Activated CD4-positive, alpha-beta T cell treated with anti-CD3 and anti-CD28 coated beads, Interleukin-2, Interleukin-6, amounts not matched to agents 100 ng/mL and 50 ng/mL, durations not matched to agents 16 hours and 8 hours (primary cell): ENCODE data around the gene DARS1.

Experiments
- DNase-seq: peaks from one replicate; pipeline ENCODE4 v3.0.0-alpha.2; 2020

The DARS1 gene

DNA sequence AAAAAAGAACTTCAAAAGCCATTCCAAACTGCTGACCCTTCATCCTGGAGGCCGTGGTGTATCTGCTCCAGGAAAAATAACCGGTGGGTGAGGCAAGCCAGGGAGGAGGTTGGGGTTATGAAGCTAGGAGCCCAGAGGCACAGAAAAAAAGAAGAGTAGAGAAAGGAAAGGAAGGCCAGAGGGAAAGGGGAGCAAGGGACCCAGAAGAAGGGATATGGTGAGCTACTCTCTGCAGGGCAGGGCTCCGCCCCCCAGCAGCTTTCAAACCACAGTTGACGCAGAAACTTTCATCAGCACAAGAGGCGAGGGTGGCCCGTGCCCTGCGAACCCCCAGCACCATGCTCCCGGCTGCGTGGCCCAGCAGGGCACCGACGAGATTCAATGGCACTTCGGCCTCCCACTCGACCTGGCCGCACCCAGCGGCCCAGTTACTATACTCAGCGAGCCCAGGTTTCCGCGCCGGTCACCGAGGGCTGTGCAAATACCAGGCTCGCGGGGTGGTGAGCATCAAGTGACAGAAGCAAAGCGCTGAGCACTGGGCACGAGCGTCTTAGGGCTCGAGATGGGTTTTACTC, 109.8 kb downstream of the DARS1 start:
- peak; percentile 86 for DNase-seq

DNA sequence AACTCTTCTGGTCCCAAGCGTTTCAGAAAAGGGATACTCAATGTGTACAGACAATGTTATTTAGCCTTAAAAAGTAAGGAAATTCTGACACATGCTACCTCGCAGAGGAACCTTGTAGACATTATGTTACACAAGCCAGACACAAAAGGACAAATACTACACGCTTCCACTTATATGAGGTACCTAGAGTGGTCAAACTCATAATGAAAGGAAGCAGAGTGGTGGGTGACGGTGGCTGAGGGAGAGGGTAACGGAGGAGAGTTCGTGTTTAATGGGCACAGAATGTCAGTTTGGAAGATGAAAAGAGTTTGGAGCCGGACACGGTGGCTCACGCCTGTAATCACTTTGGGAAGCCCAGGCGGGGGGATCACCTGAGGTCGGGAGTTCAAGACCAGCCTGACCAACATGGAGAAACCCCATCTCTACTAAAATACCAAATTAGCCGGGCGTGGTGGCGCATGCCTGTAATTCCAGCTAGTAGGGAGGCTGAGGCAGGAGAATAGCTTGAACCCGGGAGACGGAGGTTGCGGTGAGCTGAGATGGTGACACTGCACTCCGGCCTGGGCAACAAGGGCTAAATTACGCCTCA, 110.6 kb downstream of the DARS1 start:
- DNase-seq, result peak; percentile 53

DNA sequence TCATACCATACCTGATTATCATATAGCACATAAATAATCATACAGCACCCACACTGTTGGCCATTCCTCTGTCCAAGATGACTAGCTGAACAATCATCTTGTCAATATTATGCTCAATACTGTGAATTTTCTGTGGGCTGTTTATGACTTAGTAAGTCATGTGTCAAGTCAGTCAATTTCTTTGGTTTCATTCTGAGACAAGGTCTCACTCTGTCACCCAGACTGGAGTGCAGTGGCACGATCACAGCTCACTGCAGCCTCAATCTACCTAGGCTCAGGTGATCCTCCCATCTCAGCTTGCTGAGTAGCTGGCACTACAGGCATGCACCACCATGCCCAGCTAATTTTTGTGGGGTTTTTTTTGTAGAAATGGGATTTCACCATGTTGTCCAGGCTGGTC, 114.9 kb downstream of the DARS1 start:
- DNase-seq, result peak; percentile 74

DNA sequence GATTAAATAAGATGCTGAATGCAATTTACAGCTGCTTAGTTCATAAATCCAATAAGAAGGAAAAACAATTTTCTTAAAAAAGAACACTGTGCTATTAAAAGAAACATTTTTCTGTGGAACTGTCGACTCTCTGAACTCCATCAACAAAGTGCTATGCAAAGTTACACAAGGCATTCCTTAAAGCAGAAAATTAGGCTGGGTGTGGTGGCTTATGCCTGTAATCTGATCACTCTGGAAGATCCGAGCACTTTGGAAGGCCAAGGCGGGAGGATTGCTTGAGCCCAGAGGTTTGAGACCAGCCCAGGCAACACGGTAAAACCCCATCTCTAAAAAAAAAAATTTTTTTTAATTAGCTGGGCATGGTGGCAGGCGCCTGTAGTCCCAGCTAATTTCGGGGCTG, 122.2 kb downstream of the DARS1 start:
- DNase-seq, result no peak

DNA sequence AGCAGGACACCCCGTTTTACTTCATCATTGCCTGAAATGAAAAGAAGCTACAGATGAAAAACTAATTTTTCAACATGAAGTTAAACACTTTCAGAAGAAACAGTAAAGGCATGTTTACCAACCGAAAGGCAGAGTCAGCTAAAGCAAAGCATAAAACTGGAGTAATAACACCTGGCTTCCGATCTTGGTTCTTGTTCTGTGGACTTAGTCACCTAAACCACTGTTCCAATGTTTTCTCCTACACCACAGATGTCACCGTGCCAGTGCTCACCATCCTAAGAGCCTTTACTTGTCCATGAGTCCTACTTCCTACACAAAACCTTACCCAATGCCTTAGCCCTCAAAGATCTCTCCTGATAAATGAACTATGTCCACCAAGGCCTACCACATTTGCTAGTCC, 122.7 kb downstream of the DARS1 start:
- DNase-seq, result no peak
